ENCODE data around the gene THEMIS. TPM values are rescaled to one million over a fixed set of nuclear protein-coding genes. Genes with fewer than 3 reads are reported as not detected.

THEMIS gene
- total RNA-seq, 1 experiment from 2014 or later: 0.05 TPM

- no peaks in the 10 kb centered on the region for H3K9me3 ChIP-seq (ENCODE audit: control insufficient read depth, insufficient read depth, low read depth, low read length)
- no peak overlapping the region for H3K4me3 ChIP-seq (ENCODE audit: low read depth in 2 of 2, low read length in 2 of 2)
- H3K36me3 ChIP-seq (ENCODE audit: control insufficient read depth, insufficient read depth, low read length): no peaks in the 10 kb centered on the region
- no peak for TF ChIP-seq SIN3A (IDR thresholded peaks at IDR 0.05; ENCODE audit: borderline replicate concordance, insufficient read depth, low read depth, low read length)
- no peak for TF ChIP-seq REST (IDR thresholded peaks at IDR 0.05; ENCODE audit: insufficient read depth in 1 of 2, low read depth in 2 of 2, low read length in 1 of 2)
- no peak for TF ChIP-seq TCF7L2 (IDR thresholded peaks at IDR 0.05; ENCODE audit: low read depth, low read length)
- no peak for TF ChIP-seq POLR2AphosphoS5 (IDR thresholded peaks at IDR 0.05; ENCODE audit: low read depth, low read length)
- TF ChIP-seq CTCF (IDR thresholded peaks at IDR 0.05): no peak
- BruUV-seq (replicated peaks): no TSS peak
- DNase-seq (ENCODE audit: low read depth, low spot score) (no peak), ATAC-seq (no peak)
- H3K4me1 ChIP-seq (ENCODE audit: control insufficient read depth, insufficient read depth, low read length): no peaks in the 10 kb centered on the region
- intact Hi-C loops (cut with micrococcal nuclease; ENCODE audit: unreplicated experiment) (no loop called here), in situ Hi-C loops (cut with HindIII; ENCODE audit: low pct_unique_long_range_greater_than_20kb, low sequenced_read_pairs) (no loop called here)
- POLR2A ChIA-PET: no interaction called here
- H3K27me3 ChIP-seq (ENCODE audit: control insufficient read depth, insufficient read depth, low read length): no peaks in the 10 kb centered on the region
- CTCF ChIA-PET: no interaction called here
- no peak overlapping the region for H3K27ac ChIP-seq (ENCODE audit: low read length)
Observed at GRCh38 chr6:127869772-127870404, 31.0 kb downstream of the THEMIS start.

GRCh38 chr6:127869183-127869582 is 31.7 kb downstream of the THEMIS start:
- ATAC-seq (no peak), DNase-seq (ENCODE audit: low read depth, low spot score) (no peak)
- Histone ChIP-seq H3K36me3 (ENCODE audit: control insufficient read depth, insufficient read depth, low read length) (no peaks in the 10 kb centered on the region), H3K27me3 (ENCODE audit: control insufficient read depth, insufficient read depth, low read length) (no peaks in the 10 kb centered on the region), H3K27ac (ENCODE audit: low read length) (no peak overlapping the region), H3K4me3 (ENCODE audit: low read depth in 2 of 2, low read length in 2 of 2) (no peak overlapping the region), H3K4me1 (ENCODE audit: control insufficient read depth, insufficient read depth, low read length) (no peaks in the 10 kb centered on the region), H3K9me3 (ENCODE audit: control insufficient read depth, insufficient read depth, low read depth, low read length) (no peaks in the 10 kb centered on the region)
- TF ChIP-seq POLR2AphosphoS5 (IDR thresholded peaks at IDR 0.05; ENCODE audit: low read depth, low read length) (no peak), SIN3A (IDR thresholded peaks at IDR 0.05; ENCODE audit: borderline replicate concordance, insufficient read depth, low read depth, low read length) (no peak), CTCF (IDR thresholded peaks at IDR 0.05) (no peak), TCF7L2 (IDR thresholded peaks at IDR 0.05; ENCODE audit: low read depth, low read length) (no peak), REST (IDR thresholded peaks at IDR 0.05; ENCODE audit: insufficient read depth in 1 of 2, low read depth in 2 of 2, low read length in 1 of 2) (no peak)
- CTCF ChIA-PET: no interaction called here
- POLR2A ChIA-PET: no interaction called here
- in situ Hi-C loops (cut with HindIII; ENCODE audit: low pct_unique_long_range_greater_than_20kb, low sequenced_read_pairs): no loop called here
- intact Hi-C loops (cut with micrococcal nuclease; ENCODE audit: unreplicated experiment): no loop called here
- no TSS peak for BruUV-seq (replicated peaks)

Data from Panc1 (cell line).